HepG2 (cell line): ENCODE results near the gene FBXL13. TPM values are rescaled to one million over a fixed set of nuclear protein-coding genes. Genes with fewer than 3 reads are reported as not detected.

Experiments
- BHLHE40 ChIP-seq: IDR thresholded peaks from 2 replicates; pipeline ENCODE4 v1.6.1; 2011; ENCODE audit warnings: low read length, improper control_type of control experiment
- BRD4 ChIP-seq: sonication (generic); formaldehyde crosslinking; IDR thresholded peaks from 2 replicates; pipeline ENCODE4 v1.4.0; 2020; ENCODE audit warnings: missing genetic modification reagents
- CCDC6 ChIP-seq: sonication (generic); formaldehyde crosslinking; IDR thresholded peaks from 2 replicates; pipeline ENCODE4 v1.8.1; 2022; ENCODE audit warnings: mild to moderate bottlenecking, missing genetic modification reagents, moderate library complexity
- ELF3 ChIP-seq: IDR thresholded peaks from 2 replicates; pipeline ENCODE4 v1.6.1; 2016; ENCODE audit warnings: missing genetic modification reagents, missing compliant biosample characterization
- FOXJ3 ChIP-seq: sonication (generic); formaldehyde crosslinking; IDR thresholded peaks from 2 replicates; pipeline ENCODE4 v1.4.0; 2020; ENCODE audit warnings: missing genetic modification reagents, mild to moderate bottlenecking, borderline replicate concordance
- GLI4 ChIP-seq: sonication (generic); formaldehyde crosslinking; IDR thresholded peaks from 2 replicates; pipeline ENCODE4 v1.5.1; 2020; ENCODE audit warnings: missing genetic modification reagents, mild to moderate bottlenecking, moderate library complexity, borderline replicate concordance
- HHEX ChIP-seq: IDR thresholded peaks from 2 replicates; pipeline ENCODE4 v1.6.1; 2016; ENCODE audit warnings: control low read depth
- IRF2 ChIP-seq: IDR thresholded peaks from 2 replicates; pipeline ENCODE4 v1.6.1; 2018; ENCODE audit warnings: missing genetic modification reagents, missing compliant biosample characterization
- KDM4B ChIP-seq: sonication (generic); formaldehyde crosslinking; IDR thresholded peaks from 2 replicates; pipeline ENCODE4 v1.4.0; 2020; ENCODE audit warnings: missing genetic modification reagents
- NFKB2 ChIP-seq: sonication (generic); formaldehyde crosslinking; IDR thresholded peaks from 2 replicates; pipeline ENCODE4 v1.4.0; 2020; ENCODE audit warnings: missing genetic modification reagents, borderline replicate concordance
- SALL2 ChIP-seq: sonication (generic); formaldehyde crosslinking; IDR thresholded peaks from 2 replicates; pipeline ENCODE4 v1.8.1; 2023; ENCODE audit warnings: mild to moderate bottlenecking, missing genetic modification reagents, inconsistent platforms
- SOX5 ChIP-seq: IDR thresholded peaks from 2 replicates; pipeline ENCODE4 v1.6.1; 2016; ENCODE audit warnings: borderline replicate concordance
- ZBTB37 ChIP-seq: sonication (generic); formaldehyde crosslinking; IDR thresholded peaks from 2 replicates; pipeline ENCODE4 v1.4.0; 2020; ENCODE audit warnings: mild to moderate bottlenecking, missing genetic modification reagents
- ZBTB38 ChIP-seq: sonication (generic); formaldehyde crosslinking; IDR thresholded peaks from 2 replicates; pipeline ENCODE4 v1.5.1; 2020; ENCODE audit warnings: mild to moderate bottlenecking, missing genetic modification reagents
- ZKSCAN1 ChIP-seq: fragments of 150-350 bp; IDR thresholded peaks from 2 replicates; pipeline ENCODE4 v1.6.1; 2014; ENCODE audit warnings: low read length
- ZNF17 ChIP-seq: sonication (generic); formaldehyde crosslinking; IDR thresholded peaks from 2 replicates; pipeline ENCODE4 v1.5.0; 2020; ENCODE audit warnings: mild to moderate bottlenecking, missing genetic modification reagents
- ZNF503 ChIP-seq: sonication (generic); formaldehyde crosslinking; IDR thresholded peaks from 2 replicates; pipeline ENCODE4 v1.4.0; 2020; ENCODE audit warnings: missing genetic modification reagents
- ZNF558 ChIP-seq: sonication (generic); formaldehyde crosslinking; IDR thresholded peaks from 2 replicates; pipeline ENCODE4 v1.9.0; 2022; ENCODE audit warnings: mild to moderate bottlenecking, missing genetic modification reagents, borderline replicate concordance
- ZNF598 ChIP-seq: sonication (generic); formaldehyde crosslinking; IDR thresholded peaks from 2 replicates; pipeline ENCODE4 v1.5.1; 2020; ENCODE audit warnings: mild to moderate bottlenecking, missing genetic modification reagents, borderline replicate concordance
- ZNF737 ChIP-seq: sonication (generic); formaldehyde crosslinking; IDR thresholded peaks from 2 replicates; pipeline ENCODE4 v1.5.0; 2020; ENCODE audit warnings: missing genetic modification reagents, mild to moderate bottlenecking, borderline replicate concordance
- ZNF883 ChIP-seq: sonication (generic); formaldehyde crosslinking; IDR thresholded peaks from 2 replicates; pipeline ENCODE4 v1.5.1; 2020; ENCODE audit warnings: mild to moderate bottlenecking, missing genetic modification reagents; ENCODE audit errors: not compliant biosample characterization
- ZSCAN30 ChIP-seq: sonication (generic); formaldehyde crosslinking; IDR thresholded peaks from 2 replicates; pipeline ENCODE4 v1.5.0; 2020; ENCODE audit warnings: mild to moderate bottlenecking, missing genetic modification reagents
- polyA plus RNA-seq, 8 experiments: library from polyadenylated mRNA; depleted of rRNA in 3 of 8; stranded (reverse) in 7 of 8; unstranded in 1 of 8; fragments of >200 nt; fragmentation: Illumina TruSeq in 4 of 8; extraction: Trizol in 4 of 8; gene quantifications; 2 replicates each; pipeline versions ENCODE4 v1.2.1 to v1.2.3, GENCODE V29; 2011 to 2016; ENCODE audit warnings: low read depth in 4 of 8, missing spikeins in 1 of 8, mixed read lengths in 1 of 8; ENCODE audit not compliant: insufficient read depth in 1 of 8
- total RNA-seq, 5 experiments: library from RNA; depleted of rRNA; stranded (reverse); fragments of >200 nt; fragmentation: Illumina TruSeq; extraction: Trizol; gene quantifications; 2 replicates each; pipeline ENCODE4 v1.2.3, GENCODE V29; 2016; ENCODE audit warnings: low read depth in 1 of 5
- TF ChIP-seq, protein P1 (sequence below): IDR thresholded peaks from 2 replicates; pipeline ENCODE4 v1.6.1; 2016; ENCODE audit warnings: low read depth

Gene FBXL13
- total and polyA plus RNA-seq, 2 of the 13 experiments (the other 11 are each of a cell fraction or from before 2014, with no cell fraction given) = 0.24 to 0.77 TPM

GRCh38 chr7:103106005-103106702 lies 31.6 kb upstream of the FBXL13 start (continued):
- TF ChIP-seq, protein P1, sequence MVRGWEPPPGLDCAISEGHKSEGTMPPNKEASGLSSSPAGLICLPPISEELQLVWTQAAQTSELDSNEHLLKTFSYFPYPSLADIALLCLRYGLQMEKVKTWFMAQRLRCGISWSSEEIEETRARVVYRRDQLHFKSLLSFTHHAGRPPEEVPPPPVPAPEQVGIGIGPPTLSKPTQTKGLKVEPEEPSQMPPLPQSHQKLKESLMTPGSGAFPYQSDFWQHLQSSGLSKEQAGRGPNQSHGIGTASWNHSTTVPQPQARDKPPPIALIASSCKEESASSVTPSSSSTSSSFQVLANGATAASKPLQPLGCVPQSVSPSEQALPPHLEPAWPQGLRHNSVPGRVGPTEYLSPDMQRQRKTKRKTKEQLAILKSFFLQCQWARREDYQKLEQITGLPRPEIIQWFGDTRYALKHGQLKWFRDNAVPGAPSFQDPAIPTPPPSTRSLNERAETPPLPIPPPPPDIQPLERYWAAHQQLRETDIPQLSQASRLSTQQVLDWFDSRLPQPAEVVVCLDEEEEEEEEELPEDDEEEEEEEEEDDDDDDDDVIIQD = 0 out of 2 replicates have a peak, but pooled peaks have one; percentile 23
- no peak for TF ChIP-seq ZBTB38 (CRISPR knock-in tag)
- no peak for TF ChIP-seq NFKB2 (CRISPR knock-in tag)
- TF ChIP-seq ELF3 (CRISPR knock-in tag) = peak; percentile 66
- TF ChIP-seq ZNF737 (CRISPR knock-in tag) = no peak
- peak; percentile 49; the same call in 1 of the 2 replicates for TF ChIP-seq IRF2 (CRISPR knock-in tag)
- TF ChIP-seq ZNF558 = no peak
- TF ChIP-seq BHLHE40 = no peak
- TF ChIP-seq BRD4 = no peak
- 0 out of 2 replicates have a peak, but pooled peaks have one; percentile 30 for TF ChIP-seq CCDC6 (CRISPR knock-in tag)
- no peak for TF ChIP-seq ZBTB37
- 0 out of 2 replicates have a peak, but pooled peaks have one; percentile 65 for TF ChIP-seq ZNF598
- TF ChIP-seq GLI4 = no peak
- no peak for TF ChIP-seq ZSCAN30
- TF ChIP-seq SALL2 (CRISPR knock-in tag) = no peak
- peak; percentile 53; the same call in 1 of the 2 replicates for TF ChIP-seq FOXJ3 (CRISPR knock-in tag)
- no peak for TF ChIP-seq ZNF883 (CRISPR knock-in tag)
- TF ChIP-seq ZNF503 (CRISPR knock-in tag) = 0 out of 2 replicates have a peak, but pooled peaks have one; percentile 29
- no peak for TF ChIP-seq ZKSCAN1
- TF ChIP-seq ZNF17 = no peak
- TF ChIP-seq HHEX (CRISPR knock-in tag) = no peak
- TF ChIP-seq KDM4B (CRISPR knock-in tag) = no peak
- TF ChIP-seq SOX5 = peak; percentile 52; the same call in 1 of the 2 replicates
